ENCODE data around the gene MARCOL.

DNA sequence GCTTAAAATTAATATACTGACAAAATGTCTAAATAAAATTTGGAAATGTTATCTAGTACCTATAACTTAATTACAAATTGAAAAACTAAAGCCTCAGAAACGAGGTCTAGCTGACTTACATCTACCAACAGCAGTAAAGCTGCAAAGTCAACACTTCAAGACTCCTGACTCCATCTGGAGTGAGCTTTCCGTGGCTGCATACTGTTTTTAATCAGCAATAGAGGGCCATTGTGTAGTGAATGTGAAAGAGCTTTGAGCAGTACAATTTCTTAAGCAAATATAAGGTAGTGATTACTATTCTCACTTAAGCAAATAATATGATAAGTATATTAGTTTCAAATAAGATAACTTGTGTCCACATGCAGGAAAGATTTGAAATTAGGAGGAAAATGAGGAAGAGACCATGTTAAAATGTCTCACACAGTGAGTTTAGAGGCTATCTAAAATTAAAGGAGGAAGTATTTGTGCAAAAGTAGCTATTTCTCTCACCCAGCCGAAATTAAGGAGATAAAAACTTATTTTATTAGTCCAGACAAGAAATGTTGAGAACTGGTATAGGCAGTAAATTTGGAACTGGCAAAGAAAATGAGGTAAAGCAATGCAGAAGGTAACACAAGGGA lies 29.1 kb upstream of the MARCOL start:
- TF ChIP-seq, protein P1, sequence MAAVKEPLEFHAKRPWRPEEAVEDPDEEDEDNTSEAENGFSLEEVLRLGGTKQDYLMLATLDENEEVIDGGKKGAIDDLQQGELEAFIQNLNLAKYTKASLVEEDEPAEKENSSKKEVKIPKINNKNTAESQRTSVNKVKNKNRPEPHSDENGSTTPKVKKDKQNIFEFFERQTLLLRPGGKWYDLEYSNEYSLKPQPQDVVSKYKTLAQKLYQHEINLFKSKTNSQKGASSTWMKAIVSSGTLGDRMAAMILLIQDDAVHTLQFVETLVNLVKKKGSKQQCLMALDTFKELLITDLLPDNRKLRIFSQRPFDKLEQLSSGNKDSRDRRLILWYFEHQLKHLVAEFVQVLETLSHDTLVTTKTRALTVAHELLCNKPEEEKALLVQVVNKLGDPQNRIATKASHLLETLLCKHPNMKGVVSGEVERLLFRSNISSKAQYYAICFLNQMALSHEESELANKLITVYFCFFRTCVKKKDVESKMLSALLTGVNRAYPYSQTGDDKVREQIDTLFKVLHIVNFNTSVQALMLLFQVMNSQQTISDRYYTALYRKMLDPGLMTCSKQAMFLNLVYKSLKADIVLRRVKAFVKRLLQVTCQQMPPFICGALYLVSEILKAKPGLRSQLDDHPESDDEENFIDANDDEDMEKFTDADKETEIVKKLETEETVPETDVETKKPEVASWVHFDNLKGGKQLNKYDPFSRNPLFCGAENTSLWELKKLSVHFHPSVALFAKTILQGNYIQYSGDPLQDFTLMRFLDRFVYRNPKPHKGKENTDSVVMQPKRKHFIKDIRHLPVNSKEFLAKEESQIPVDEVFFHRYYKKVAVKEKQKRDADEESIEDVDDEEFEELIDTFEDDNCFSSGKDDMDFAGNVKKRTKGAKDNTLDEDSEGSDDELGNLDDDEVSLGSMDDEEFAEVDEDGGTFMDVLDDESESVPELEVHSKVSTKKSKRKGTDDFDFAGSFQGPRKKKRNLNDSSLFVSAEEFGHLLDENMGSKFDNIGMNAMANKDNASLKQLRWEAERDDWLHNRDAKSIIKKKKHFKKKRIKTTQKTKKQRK (IDR thresholded peaks at IDR 0.05; ENCODE audit: low read depth, low read length): no peak
- TF ChIP-seq JUNB (IDR thresholded peaks at IDR 0.05) (no peak), SREBF2 (IDR thresholded peaks at IDR 0.05; ENCODE audit: low read length) (no peak), POLR2AphosphoS5 (IDR thresholded peaks at IDR 0.05; ENCODE audit: low read length) (no peak), SMC3 (IDR thresholded peaks at IDR 0.05; ENCODE audit: borderline replicate concordance, low read length) (no peak)
- TF ChIP-seq, protein P2, sequence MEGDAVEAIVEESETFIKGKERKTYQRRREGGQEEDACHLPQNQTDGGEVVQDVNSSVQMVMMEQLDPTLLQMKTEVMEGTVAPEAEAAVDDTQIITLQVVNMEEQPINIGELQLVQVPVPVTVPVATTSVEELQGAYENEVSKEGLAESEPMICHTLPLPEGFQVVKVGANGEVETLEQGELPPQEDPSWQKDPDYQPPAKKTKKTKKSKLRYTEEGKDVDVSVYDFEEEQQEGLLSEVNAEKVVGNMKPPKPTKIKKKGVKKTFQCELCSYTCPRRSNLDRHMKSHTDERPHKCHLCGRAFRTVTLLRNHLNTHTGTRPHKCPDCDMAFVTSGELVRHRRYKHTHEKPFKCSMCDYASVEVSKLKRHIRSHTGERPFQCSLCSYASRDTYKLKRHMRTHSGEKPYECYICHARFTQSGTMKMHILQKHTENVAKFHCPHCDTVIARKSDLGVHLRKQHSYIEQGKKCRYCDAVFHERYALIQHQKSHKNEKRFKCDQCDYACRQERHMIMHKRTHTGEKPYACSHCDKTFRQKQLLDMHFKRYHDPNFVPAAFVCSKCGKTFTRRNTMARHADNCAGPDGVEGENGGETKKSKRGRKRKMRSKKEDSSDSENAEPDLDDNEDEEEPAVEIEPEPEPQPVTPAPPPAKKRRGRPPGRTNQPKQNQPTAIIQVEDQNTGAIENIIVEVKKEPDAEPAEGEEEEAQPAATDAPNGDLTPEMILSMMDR (IDR thresholded peaks at IDR 0.05 in 2 of 3, conservative IDR thresholded peaks at IDR 0.05 in 1 of 3; ENCODE audit: control insufficient read depth in 2 of 3, extremely low read depth in 1 of 3, insufficient read depth in 1 of 3, low read depth in 3 of 3, low read length in 3 of 3): no peak

All from GM12878 (cell line).